GM12872 (cell line): Measurements from ENCODE around the gene FLII.

Source experiments
- CTCF ChIP-seq: IDR thresholded peaks from 3 replicates; pipeline ENCODE4 v1.5.1; 2011; ENCODE audit warnings: low read depth, mild to moderate bottlenecking, low read length, moderate library complexity; ENCODE audit not compliant: insufficient read depth

FLII gene

GRCh38 chr17:18256776-18257175 is 1.8 kb downstream of the FLII start:
- TF ChIP-seq CTCF = no peak

GRCh38 chr17:18256351-18256750 is 2.2 kb downstream of the FLII start:
- no peak for TF ChIP-seq CTCF

GRCh38 chr17:18254888-18255649 is 3.5 kb downstream of the FLII start:
- no peak for TF ChIP-seq CTCF

- TF ChIP-seq CTCF = no peak
These were observed 4.4 kb downstream of the FLII start for GRCh38 chr17:18253947-18254821.

GRCh38 chr17:18253187-18253884 is 5.2 kb downstream of the FLII start:
- no peak for TF ChIP-seq CTCF

- no peak for TF ChIP-seq CTCF
These were observed 6.4 kb downstream of the FLII start for GRCh38 chr17:18252160-18252559.

GRCh38 chr17:18251204-18251603 is 7.3 kb downstream of the FLII start:
- no peak for TF ChIP-seq CTCF
